Neutrophil (primary cell): ENCODE results near the gene ID1.
A peak's percentile ranks its signal among the peaks of the same experiment; 100 is the strongest.

ENCODE experiments used
- H3K27ac ChIP-seq: fragments of 200-600 bp; sonication (generic); 2 replicates; pipeline ENCODE4 v1.5.1; 2016; ENCODE audit warnings: mild to moderate bottlenecking, moderate library complexity
- H3K27me3 ChIP-seq: fragments of 200-600 bp; sonication (generic); 2 replicates; pipeline ENCODE4 v1.6.0; 2016; ENCODE audit warnings: mild to moderate bottlenecking
- H3K36me3 ChIP-seq: fragments of 200-600 bp; sonication (generic); 2 replicates; pipeline ENCODE4 v1.5.1; 2017
- H3K4me1 ChIP-seq, 2 experiments: fragments of 200-600 bp in 1 of 2; sonication (generic) in 1 of 2; 1 replicate in 1 of 2; 2 replicates in 1 of 2; pipeline versions ENCODE4 v1.5.1 to v1.6.1; 2013 to 2016; ENCODE audit warnings: low read depth in 1 of 2, low read length in 1 of 2, mild to moderate bottlenecking in 1 of 2, moderate library complexity in 1 of 2; ENCODE audit not compliant: control insufficient read depth in 1 of 2, insufficient read depth in 1 of 2
- H3K4me3 ChIP-seq, 2 experiments: fragments of 200-600 bp in 1 of 2; sonication (generic) in 1 of 2; 1 replicate in 1 of 2; 2 replicates in 1 of 2; pipeline ENCODE4 v1.5.1; 2013 to 2016; ENCODE audit warnings: low read depth in 1 of 2, low read length in 1 of 2, mild to moderate bottlenecking in 1 of 2, moderate library complexity in 1 of 2
- H3K9me3 ChIP-seq: fragments of 200-600 bp; sonication (generic); 2 replicates; pipeline ENCODE4 v1.5.1; 2016
- CTCF ChIP-seq: fragments of 200-600 bp; sonication (generic); IDR thresholded peaks from 2 replicates; pipeline ENCODE4 v1.5.1; 2016; ENCODE audit warnings: antibody characterized with exemption

The ID1 gene

GRCh38 chr20:31587545-31588389 is 17.3 kb upstream of the ID1 start:
- peaks cover 13% of the 10 kb centered on the region in 2 experiments for H3K4me1 ChIP-seq
- H3K4me3 ChIP-seq, result peak overlapping the region; percentile 49 to 56
- no peak for TF ChIP-seq CTCF
- H3K9me3 ChIP-seq, result no peaks in the 10 kb centered on the region
- no peaks in the 10 kb centered on the region for H3K36me3 ChIP-seq
- H3K27me3 ChIP-seq, result peaks cover 35% of the 10 kb centered on the region
- H3K27ac ChIP-seq, result no peak overlapping the region

- Histone ChIP-seq H3K36me3 (no peaks in the 10 kb centered on the region), H3K9me3 (no peaks in the 10 kb centered on the region), H3K4me3 (no peak overlapping the region), H3K4me1 (peaks cover 13% of the 10 kb centered on the region in 2 experiments), H3K27ac (no peak overlapping the region), H3K27me3 (peaks cover 35% of the 10 kb centered on the region)
- no peak for TF ChIP-seq CTCF
Observed at GRCh38 chr20:31590717-31591225, 14.3 kb upstream of the ID1 start.

- no peak for TF ChIP-seq CTCF
- peaks cover 10% of the 10 kb centered on the region for H3K27me3 ChIP-seq
- no peaks in the 10 kb centered on the region for H3K36me3 ChIP-seq
- peaks cover under 1 to 2% of the 10 kb centered on the region in 2 experiments for H3K4me1 ChIP-seq
- no peak overlapping the region for H3K4me3 ChIP-seq
- no peak overlapping the region for H3K27ac ChIP-seq
- H3K9me3 ChIP-seq, result no peaks in the 10 kb centered on the region
Observed at GRCh38 chr20:31593221-31594001, 11.7 kb upstream of the ID1 start.

GRCh38 chr20:31594002-31594557 is 11.0 kb upstream of the ID1 start:
- Histone ChIP-seq H3K9me3 (no peaks in the 10 kb centered on the region), H3K4me3 (no peak overlapping the region), H3K27me3 (peaks cover 3% of the 10 kb centered on the region), H3K27ac (no peak overlapping the region), H3K4me1 (peaks cover 0 to 2% of the 10 kb centered on the region in 2 experiments), H3K36me3 (no peaks in the 10 kb centered on the region)
- TF ChIP-seq CTCF, result no peak

- TF ChIP-seq CTCF, result no peak
- H3K27ac ChIP-seq, result no peak overlapping the region
Observed at GRCh38 chr20:31594558-31595379, 10.3 kb upstream of the ID1 start.

More at GRCh38 chr20:31594558-31595379, 10.3 kb upstream of the ID1 start:
- Histone ChIP-seq H3K36me3 (no peaks in the 10 kb centered on the region), H3K4me3 (no peak overlapping the region), H3K9me3 (no peaks in the 10 kb centered on the region), H3K4me1 (peaks cover 0 to 2% of the 10 kb centered on the region in 2 experiments), H3K27me3 (no peaks in the 10 kb centered on the region)
